WTC11 (cell line): Measurements from ENCODE around the gene ZNF43.
"Not testable (repeated sequence)": the region's sequence is repeated elsewhere in the genome, so short reads cannot be mapped to it uniquely, and the experiment has no call there.

ENCODE experiments used
- CREB1 ChIP-seq: sonication (generic); formaldehyde crosslinking; IDR thresholded peaks from 2 replicates; pipeline ENCODE4 v1.8.0; 2023; ENCODE audit warnings: mild to moderate bottlenecking, missing genetic modification reagents
- CTCF ChIP-seq: fragments of 200-600 bp; IDR thresholded peaks from 2 replicates; pipeline ENCODE4 v1.8.0; 2022; ENCODE audit warnings: antibody characterized with exemption
- ZNF138 ChIP-seq: sonication (generic); formaldehyde crosslinking; conservative IDR thresholded peaks from 2 replicates; pipeline ENCODE4 v1.8.1; 2022; ENCODE audit warnings: mild to moderate bottlenecking, moderate library complexity, missing genetic modification reagents
- ZNF232 ChIP-seq: sonication (generic); formaldehyde crosslinking; IDR thresholded peaks from 2 replicates; pipeline ENCODE4 v1.8.0; 2022; ENCODE audit warnings: mild to moderate bottlenecking, missing genetic modification reagents

- TF ChIP-seq ZNF138; CTCF; ZNF232 (CRISPR knock-in tag); CREB1 (CRISPR knock-in tag): not testable (repeated sequence)
These were observed 27.5 kb downstream of the ZNF43 start for GRCh38 chr19:21808400-21809000.
